Glomerular visceral epithelial cell (primary cell): ENCODE measurements around the gene CCNQ.
A peak's percentile ranks its signal among the peaks of the same experiment; 100 is the strongest.

Source experiments
- DNase-seq: peaks from one replicate; pipeline ENCODE4 v3.0.0-alpha.2; 2016; ENCODE audit errors: extremely low spot score

CCNQ gene

GRCh38 chrX:153539171-153539978 is 59.6 kb downstream of the CCNQ start:
- DNase-seq = peak; percentile 53

GRCh38 chrX:153538424-153538823 is 60.5 kb downstream of the CCNQ start:
- DNase-seq = no peak
